Hepatocyte (in vitro differentiated cells): ENCODE measurements around the gene UBE2S. TPM values are rescaled to one million over a fixed set of nuclear protein-coding genes. Genes with fewer than 3 reads are reported as not detected.
"Not testable (repeated sequence)": the region's sequence is repeated elsewhere in the genome, so short reads cannot be mapped to it uniquely, and the experiment has no call there.

ENCODE experiments used
- DNase-seq: peaks from one replicate; pipeline ENCODE4 v3.0.0-alpha.2; 2016; ENCODE audit warnings: low spot score
- H2AFZ ChIP-seq: fragments of 200-600 bp; sonication (generic); 2 replicates; pipeline ENCODE4 v1.6.0; 2016; ENCODE audit warnings: antibody characterized with exemption, mild to moderate bottlenecking
- H3K27ac ChIP-seq: fragments of 200-600 bp; sonication (generic); 2 replicates; pipeline ENCODE4 v1.5.1; 2016; ENCODE audit warnings: mild to moderate bottlenecking
- H3K27me3 ChIP-seq: fragments of 200-600 bp; sonication (generic); 2 replicates; pipeline ENCODE4 v1.6.1; 2016
- H3K36me3 ChIP-seq: fragments of 200-600 bp; sonication (generic); replicated peaks from 2 replicates; pipeline ENCODE4 v1.5.1; 2016; ENCODE audit warnings: low read depth; ENCODE audit not compliant: insufficient read depth
- H3K4me1 ChIP-seq: fragments of 200-600 bp; sonication (generic); 2 replicates; pipeline ENCODE4 v1.5.1; 2016; ENCODE audit warnings: mild to moderate bottlenecking, moderate library complexity; ENCODE audit not compliant: insufficient read depth
- H3K4me2 ChIP-seq: fragments of 200-600 bp; sonication (generic); 2 replicates; pipeline ENCODE4 v1.6.0; 2016
- H3K4me3 ChIP-seq: fragments of 200-600 bp; sonication (generic); 2 replicates; pipeline ENCODE4 v1.5.1; 2016; ENCODE audit warnings: mild to moderate bottlenecking
- H3K79me2 ChIP-seq: fragments of 200-600 bp; sonication (generic); 2 replicates; pipeline ENCODE4 v1.6.0; 2017; ENCODE audit warnings: mild to moderate bottlenecking
- H3K9me2 ChIP-seq: fragments of 200-600 bp; sonication (generic); replicated peaks from 2 replicates; pipeline ENCODE4 v1.6.0; 2017; ENCODE audit warnings: mild to moderate bottlenecking; ENCODE audit not compliant: insufficient read depth
- H3K9me3 ChIP-seq: fragments of 200-600 bp; sonication (generic); 2 replicates; pipeline ENCODE4 v1.5.1; 2016; ENCODE audit warnings: low read depth, mild to moderate bottlenecking
- H4K20me1 ChIP-seq: fragments of 200-600 bp; sonication (generic); 2 replicates; pipeline ENCODE4 v1.6.0; 2016; ENCODE audit warnings: mild to moderate bottlenecking; ENCODE audit not compliant: insufficient read depth, poor library complexity, severe bottlenecking
- EZH2 ChIP-seq: fragments of 200-600 bp; sonication (generic); IDR thresholded peaks from 2 replicates; pipeline ENCODE4 v1.6.1; 2016; ENCODE audit warnings: antibody characterized with exemption, mild to moderate bottlenecking, borderline replicate concordance
- EZH2phosphoT487 ChIP-seq: fragments of 200-600 bp; sonication (generic); IDR thresholded peaks from one replicate; pipeline ENCODE4 v1.6.1; 2018; ENCODE audit warnings: antibody characterized with exemption, mild to moderate bottlenecking, low read depth, moderate library complexity; ENCODE audit not compliant: unreplicated experiment, severe bottlenecking
- WGBS: methylation state at CpG from one replicate; pipeline ENCODE4 v1.1.6; 2016; ENCODE audit warnings: low lambda C conversion rate; ENCODE audit errors: missing lambda C conversion rate; 5-methylcytosine and 5-hydroxymethylcytosine counted together
- polyA plus RNA-seq: library from polyadenylated mRNA; unstranded; fragments of >200 nt; fragmentation: Nextera tagmentation; extraction: Ambion mirVana; gene quantifications from 2 replicates; pipeline ENCODE4 v1.2.1, GENCODE V29; 2016
- total RNA-seq: library from RNA; depleted of rRNA; stranded (reverse); fragments of >200 nt; gene quantifications from 2 replicates; pipeline ENCODE4 v1.2.3, GENCODE V29; 2014
- TF ChIP-seq, protein P1 (sequence below): fragments of 200-600 bp; sonication (generic); IDR thresholded peaks from 2 replicates; pipeline ENCODE4 v1.5.1; 2016; ENCODE audit warnings: antibody characterized with exemption, mild to moderate bottlenecking; ENCODE audit not compliant: poor library complexity

The UBE2S gene
- total and polyA plus RNA-seq, 2 experiments from 2014 or later = 20.4 to 105 TPM

DNA sequence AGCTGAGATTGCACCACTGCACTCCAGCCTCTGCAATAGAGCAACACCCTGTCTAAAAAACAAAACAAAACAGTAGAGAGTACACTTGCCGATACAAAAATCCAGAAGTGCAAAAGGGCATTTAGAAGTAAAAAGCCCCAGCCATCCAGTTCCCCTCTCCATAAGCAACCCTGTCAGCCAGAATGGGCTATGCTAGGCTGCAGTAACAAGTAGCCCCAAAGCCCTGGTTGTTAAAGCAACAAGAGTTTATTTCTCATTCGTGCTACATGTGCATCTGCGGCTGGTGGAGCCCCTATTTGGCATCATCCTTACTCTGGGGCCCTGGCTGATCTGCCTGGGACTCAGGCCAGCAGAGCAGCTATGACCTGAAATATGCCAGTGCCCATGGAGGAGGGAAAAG is 16.9 kb upstream of the UBE2S start:
- DNase-seq = no peak
- H2AFZ ChIP-seq = no peak overlapping the region
- no peaks in the 10 kb centered on the region for H3K27me3 ChIP-seq
- H3K27ac ChIP-seq = no peak overlapping the region
- H4K20me1 ChIP-seq = no peaks in the 10 kb centered on the region
- no peak overlapping the region for H3K4me2 ChIP-seq
- no peaks in the 10 kb centered on the region for H3K4me1 ChIP-seq
- no peaks in the 10 kb centered on the region for H3K36me3 ChIP-seq
- no peaks in the 10 kb centered on the region for H3K9me2 ChIP-seq
- no peaks in the 10 kb centered on the region for H3K79me2 ChIP-seq
- TF ChIP-seq, protein P1, sequence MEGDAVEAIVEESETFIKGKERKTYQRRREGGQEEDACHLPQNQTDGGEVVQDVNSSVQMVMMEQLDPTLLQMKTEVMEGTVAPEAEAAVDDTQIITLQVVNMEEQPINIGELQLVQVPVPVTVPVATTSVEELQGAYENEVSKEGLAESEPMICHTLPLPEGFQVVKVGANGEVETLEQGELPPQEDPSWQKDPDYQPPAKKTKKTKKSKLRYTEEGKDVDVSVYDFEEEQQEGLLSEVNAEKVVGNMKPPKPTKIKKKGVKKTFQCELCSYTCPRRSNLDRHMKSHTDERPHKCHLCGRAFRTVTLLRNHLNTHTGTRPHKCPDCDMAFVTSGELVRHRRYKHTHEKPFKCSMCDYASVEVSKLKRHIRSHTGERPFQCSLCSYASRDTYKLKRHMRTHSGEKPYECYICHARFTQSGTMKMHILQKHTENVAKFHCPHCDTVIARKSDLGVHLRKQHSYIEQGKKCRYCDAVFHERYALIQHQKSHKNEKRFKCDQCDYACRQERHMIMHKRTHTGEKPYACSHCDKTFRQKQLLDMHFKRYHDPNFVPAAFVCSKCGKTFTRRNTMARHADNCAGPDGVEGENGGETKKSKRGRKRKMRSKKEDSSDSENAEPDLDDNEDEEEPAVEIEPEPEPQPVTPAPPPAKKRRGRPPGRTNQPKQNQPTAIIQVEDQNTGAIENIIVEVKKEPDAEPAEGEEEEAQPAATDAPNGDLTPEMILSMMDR = no peak
- no peaks in the 10 kb centered on the region for H3K9me3 ChIP-seq
- H3K4me3 ChIP-seq = no peak overlapping the region
- WGBS = 91% methylated on average over 3 of the region's 3 CpGs

DNA sequence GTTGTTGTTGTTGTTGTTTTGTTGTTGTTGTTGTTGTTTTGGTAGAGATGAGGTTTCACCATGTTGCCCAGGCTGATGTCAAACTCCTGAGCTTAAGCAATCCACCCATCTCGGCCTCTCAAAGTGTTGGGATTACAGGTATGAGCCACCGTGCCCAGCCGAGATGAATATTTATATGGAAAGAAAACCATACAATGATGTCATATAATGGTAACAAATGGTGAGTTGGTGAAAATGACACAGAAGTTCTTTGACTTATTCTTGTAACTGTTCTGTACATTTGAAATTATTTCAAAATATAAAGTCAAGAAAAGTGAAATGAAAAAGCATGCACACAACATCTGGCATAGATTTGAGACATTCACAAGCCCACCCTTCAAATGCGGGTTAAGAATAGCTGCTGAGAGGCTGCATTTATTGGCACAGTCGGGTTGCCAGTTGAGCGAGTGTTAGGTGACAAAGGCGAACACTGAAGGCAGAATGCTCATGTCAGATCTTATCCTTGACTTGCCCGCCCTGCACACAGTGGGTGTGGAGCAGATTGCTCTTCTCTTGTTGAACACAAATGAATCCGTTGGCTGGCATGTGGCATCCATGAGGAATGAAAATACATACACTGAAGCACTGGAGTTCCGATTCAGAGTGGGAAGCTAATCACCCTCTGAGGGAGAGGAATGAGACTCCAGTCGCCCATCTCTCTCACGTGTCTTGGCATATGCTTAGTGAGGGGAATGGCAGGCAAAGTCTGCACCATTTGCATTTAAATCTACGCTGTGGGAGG is 15.8 kb upstream of the UBE2S start:
- Histone ChIP-seq H3K9me3 (no peaks in the 10 kb centered on the region), H3K4me2 (no peak overlapping the region), H2AFZ (no peak overlapping the region), H3K36me3 (no peaks in the 10 kb centered on the region), H3K27me3 (no peaks in the 10 kb centered on the region), H3K79me2 (no peaks in the 10 kb centered on the region), H3K4me3 (no peak overlapping the region), H3K4me1 (no peaks in the 10 kb centered on the region), H4K20me1 (no peaks in the 10 kb centered on the region), H3K27ac (no peak overlapping the region), H3K9me2 (no peaks in the 10 kb centered on the region)
- TF ChIP-seq EZH2phosphoT487 = no peak
- no peak for TF ChIP-seq EZH2
- WGBS = 64% methylated on average over 13 of the region's 13 CpGs
- DNase-seq = no peak

DNA sequence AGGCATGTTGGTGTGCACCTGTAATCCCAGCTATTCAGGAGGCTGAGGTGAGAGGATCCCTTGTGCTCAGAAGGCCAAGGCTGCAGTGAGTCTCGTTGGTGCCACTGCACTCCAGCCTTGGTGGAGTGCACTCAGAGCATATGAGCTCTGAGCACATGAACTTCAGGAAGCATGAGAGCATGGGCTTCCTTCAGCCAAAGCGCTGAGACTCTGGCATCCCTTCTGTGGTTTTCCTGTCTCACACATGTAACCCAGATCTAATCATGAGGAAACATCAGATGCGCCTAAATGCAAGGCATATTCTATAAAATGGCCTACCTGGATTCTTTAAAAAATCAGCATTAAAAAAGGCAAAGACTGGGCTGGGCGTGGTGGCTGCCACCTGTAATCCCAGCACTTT is 13.7 kb upstream of the UBE2S start:
- H3K9me3 ChIP-seq, H3K4me1 ChIP-seq, DNase-seq, H3K27ac ChIP-seq, H3K36me3 ChIP-seq, H3K9me2 ChIP-seq, H3K4me2 ChIP-seq, H2AFZ ChIP-seq, H3K4me3 ChIP-seq, H3K27me3 ChIP-seq, H4K20me1 ChIP-seq, H3K79me2 ChIP-seq: not testable (repeated sequence)
- 73% methylated on average over 4 of the region's 4 CpGs for WGBS

DNA sequence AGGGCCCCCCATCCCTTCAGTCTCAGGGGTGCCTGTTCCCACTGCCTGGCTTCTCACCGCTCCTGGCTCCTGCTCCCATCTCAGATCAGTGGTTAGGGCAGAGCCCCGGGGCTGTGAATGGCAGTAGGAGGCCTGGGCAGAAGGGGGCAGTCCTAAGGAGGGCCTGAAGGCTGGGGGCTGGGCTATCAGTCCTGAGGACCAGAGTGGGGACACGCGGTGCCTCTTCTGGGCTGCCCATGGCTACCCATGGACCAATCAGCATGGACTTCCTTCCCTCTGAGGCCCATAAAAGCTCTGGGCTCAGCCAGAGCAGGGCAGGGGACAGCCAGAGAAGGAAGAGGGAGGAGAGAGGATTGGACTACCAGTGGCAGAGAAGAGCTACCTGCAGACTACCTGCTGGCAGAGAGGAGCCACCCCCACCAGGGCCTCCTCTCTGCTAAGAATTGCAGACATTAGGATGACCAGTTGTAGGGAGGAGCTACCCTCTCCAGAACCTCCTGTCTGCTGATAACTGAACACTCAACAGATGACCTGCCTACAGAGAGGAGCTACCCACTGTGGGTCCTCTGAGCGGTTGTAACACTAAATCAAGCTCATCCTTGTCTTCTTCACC is 12.1 kb upstream of the UBE2S start:
- no peaks in the 10 kb centered on the region for H3K36me3 ChIP-seq
- H2AFZ ChIP-seq = no peak overlapping the region
- no peak overlapping the region for H3K4me2 ChIP-seq
- H3K4me3 ChIP-seq = no peak overlapping the region
- WGBS = 63% methylated on average over 5 of the region's 5 CpGs
- H3K27me3 ChIP-seq = no peaks in the 10 kb centered on the region
- no peak for DNase-seq
- TF ChIP-seq EZH2phosphoT487 (no peak), EZH2 (no peak)
- TF ChIP-seq, protein P1 = no peak
- H3K4me1 ChIP-seq = no peaks in the 10 kb centered on the region
- H3K27ac ChIP-seq = no peak overlapping the region
- H3K79me2 ChIP-seq = no peaks in the 10 kb centered on the region
- H3K9me2 ChIP-seq = no peaks in the 10 kb centered on the region
- no peaks in the 10 kb centered on the region for H3K9me3 ChIP-seq
- no peaks in the 10 kb centered on the region for H4K20me1 ChIP-seq
